ENCODE measurements around the gene PRRC2A.

PRRC2A gene

GRCh38 chr6:31663126-31663960 is 42.8 kb downstream of the PRRC2A start:
- peak overlapping the region; percentile 96 for H3K27ac ChIP-seq (ENCODE audit: low read depth, low read length, severe bottlenecking)
- H3K4me3 ChIP-seq (ENCODE audit: extremely low read depth, insufficient read depth, low read length, poor library complexity, severe bottlenecking): peak overlapping the region; percentile 79
- H3K36me3 ChIP-seq (ENCODE audit: control insufficient read depth, insufficient read depth, low read length): peaks cover 50% of the 10 kb centered on the region
- H3K9me3 ChIP-seq (ENCODE audit: control insufficient read depth, low read length): no peaks in the 10 kb centered on the region
- WGBS, 2 experiments (ENCODE audit: insufficient coverage in 2 of 2): 63 to 82% methylated on average over 4 to 5 of the region's 9 CpGs
- peaks cover 33% of the 10 kb centered on the region for H3K4me1 ChIP-seq (ENCODE audit: control insufficient read depth, insufficient read depth, low read length, poor library complexity, severe bottlenecking)

DNA sequence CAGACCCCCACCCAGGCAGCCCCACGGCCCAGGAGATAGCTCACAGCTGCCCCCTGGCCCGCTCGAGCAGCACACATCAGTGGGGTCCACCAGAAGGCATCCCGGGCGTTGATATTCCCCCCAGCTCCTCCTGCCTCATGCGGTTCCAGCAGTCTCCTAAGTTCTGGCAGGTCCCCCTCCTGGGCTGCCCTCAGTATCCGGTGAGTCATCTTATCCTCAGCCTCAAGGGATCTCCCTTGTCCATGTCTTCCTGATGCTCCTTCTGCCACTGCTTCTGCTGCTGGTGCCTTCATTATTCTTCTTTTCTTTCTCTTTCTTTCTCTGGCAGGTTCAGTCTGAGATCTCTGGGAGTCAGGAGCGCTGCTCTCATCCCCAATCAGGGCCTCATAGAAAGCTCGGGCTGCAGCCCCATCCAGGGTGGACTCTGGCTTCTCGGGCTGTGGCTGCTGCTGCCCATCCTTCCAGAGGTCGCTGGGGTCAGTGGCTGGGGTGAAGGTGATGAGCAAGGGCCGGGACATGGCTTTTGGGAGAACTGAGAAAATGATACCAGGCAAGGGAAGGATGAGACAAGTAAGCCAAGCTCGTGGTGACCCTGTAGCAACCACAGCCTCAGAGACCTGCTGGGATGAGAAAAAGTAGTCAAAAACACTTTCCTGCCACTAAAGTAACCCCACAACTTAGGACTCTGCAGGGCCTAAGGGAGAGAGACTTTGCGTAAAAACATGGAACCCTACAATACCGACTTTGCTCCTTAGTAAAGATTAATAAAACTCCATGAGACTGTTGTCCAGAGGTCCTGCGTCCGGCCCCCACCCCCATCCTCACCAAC is 43.7 kb downstream of the PRRC2A start:
- peak overlapping the region; percentile 96 for H3K27ac ChIP-seq (ENCODE audit: low read depth, low read length, severe bottlenecking)
- H3K9me3 ChIP-seq (ENCODE audit: control insufficient read depth, low read length): no peaks in the 10 kb centered on the region
- H3K36me3 ChIP-seq (ENCODE audit: control insufficient read depth, insufficient read depth, low read length): peaks cover 50% of the 10 kb centered on the region
- H3K4me3 ChIP-seq (ENCODE audit: extremely low read depth, insufficient read depth, low read length, poor library complexity, severe bottlenecking): peak overlapping the region; percentile 79
- H3K4me1 ChIP-seq (ENCODE audit: control insufficient read depth, insufficient read depth, low read length, poor library complexity, severe bottlenecking): peaks cover 26% of the 10 kb centered on the region
- WGBS, 2 experiments (ENCODE audit: insufficient coverage in 2 of 2): 27 to 38% methylated on average over 10 to 13 of the region's 17 CpGs

- peak within 1 kb of the TSS; percentile 96 for H3K27ac ChIP-seq (ENCODE audit: low read depth, low read length, severe bottlenecking)
- peak within 1 kb of the TSS; percentile 79 for H3K4me3 ChIP-seq (ENCODE audit: extremely low read depth, insufficient read depth, low read length, poor library complexity, severe bottlenecking)
- peaks cover 20% of the 10 kb centered on the region for H3K4me1 ChIP-seq (ENCODE audit: control insufficient read depth, insufficient read depth, low read length, poor library complexity, severe bottlenecking)
- H3K9me3 ChIP-seq (ENCODE audit: control insufficient read depth, low read length): no peaks in the 10 kb centered on the region
- WGBS, 2 experiments (ENCODE audit: insufficient coverage in 2 of 2): 0% methylated on average over 23 to 32 of the region's 39 CpGs
- peaks cover 56% of the 10 kb centered on the region for H3K36me3 ChIP-seq (ENCODE audit: control insufficient read depth, insufficient read depth, low read length)
Observed at GRCh38 chr6:31664790-31665500, 44.4 kb downstream of the PRRC2A start, which contains the start of gene GPANK1. Gene GPANK1 (minus strand): TSS chr6:31664997. CDS start chr6:31664478, 519 bp downstream.

GRCh38 chr6:31665501-31666336 is 45.2 kb downstream of the PRRC2A start, which contains the start of gene CSNK2B:
Gene CSNK2B (plus strand): TSS chr6:31666080. CDS start chr6:31666832, 752 bp downstream.
- H3K36me3 ChIP-seq (ENCODE audit: control insufficient read depth, insufficient read depth, low read length): peaks cover 63% of the 10 kb centered on the region
- 0 to 1% methylated on average over 39 to 53 of the region's 63 CpGs for WGBS, 2 experiments (ENCODE audit: insufficient coverage in 2 of 2)

DNA sequence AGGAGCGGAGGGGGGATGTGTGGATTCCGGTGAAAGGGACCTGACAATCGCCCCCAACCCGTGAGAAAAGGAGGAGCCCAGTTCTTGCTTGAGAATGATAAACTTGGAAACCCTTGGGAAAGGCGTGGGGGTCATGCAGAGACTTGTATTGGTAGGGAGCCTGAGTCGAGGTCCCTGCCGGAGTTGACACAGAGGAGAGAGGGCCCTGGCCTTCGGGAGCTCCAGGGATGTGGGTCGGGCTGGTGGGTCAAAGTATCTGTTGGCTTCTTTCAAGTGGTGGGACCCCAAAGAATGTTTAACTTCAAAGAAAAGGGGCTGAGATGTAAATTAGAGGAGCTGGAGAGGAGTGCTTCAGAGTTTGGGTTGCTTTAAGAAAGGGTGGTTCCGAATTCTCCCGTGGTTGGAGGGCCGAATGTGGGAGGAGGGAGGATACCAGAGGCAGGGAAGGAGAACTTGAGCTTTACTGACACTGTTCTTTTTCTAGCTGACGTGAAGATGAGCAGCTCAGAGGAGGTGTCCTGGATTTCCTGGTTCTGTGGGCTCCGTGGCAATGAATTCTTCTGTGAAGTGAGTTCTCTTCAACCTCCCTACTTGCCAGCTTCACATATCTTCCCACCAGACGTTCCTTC is 45.9 kb downstream of the PRRC2A start:
- 12 to 15% methylated on average over 13 to 14 of the region's 15 CpGs for WGBS, 2 experiments (ENCODE audit: insufficient coverage in 2 of 2)

More at GRCh38 chr6:31665501-31666336, 45.2 kb downstream of the PRRC2A start, which contains the start of gene CSNK2B:
- no peaks in the 10 kb centered on the region for H3K9me3 ChIP-seq (ENCODE audit: control insufficient read depth, low read length)
- H3K27ac ChIP-seq (ENCODE audit: low read depth, low read length, severe bottlenecking): peak within 1 kb of the TSS; percentile 96
- peak within 1 kb of the TSS; percentile 79 for H3K4me3 ChIP-seq (ENCODE audit: extremely low read depth, insufficient read depth, low read length, poor library complexity, severe bottlenecking)
- peaks cover 19% of the 10 kb centered on the region for H3K4me1 ChIP-seq (ENCODE audit: control insufficient read depth, insufficient read depth, low read length, poor library complexity, severe bottlenecking)

DNA sequence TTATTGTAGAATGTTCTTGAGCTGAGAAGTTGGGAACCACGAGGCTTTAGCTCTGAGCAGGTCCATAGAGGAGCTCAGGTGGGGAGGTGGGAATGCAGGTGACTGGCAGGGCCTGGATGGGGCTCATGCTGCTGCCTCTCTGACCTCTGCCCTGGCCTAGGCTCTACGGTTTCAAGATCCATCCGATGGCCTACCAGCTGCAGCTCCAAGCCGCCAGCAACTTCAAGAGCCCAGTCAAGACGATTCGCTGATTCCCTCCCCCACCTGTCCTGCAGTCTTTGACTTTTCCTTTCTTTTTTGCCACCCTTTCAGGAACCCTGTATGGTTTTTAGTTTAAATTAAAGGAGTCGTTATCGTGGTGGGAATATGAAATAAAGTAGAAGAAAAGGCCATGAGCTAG is 49.2 kb downstream of the PRRC2A start, which contains the start of gene LY6G5B:
LY6G5B (plus strand) TSS at position 301 of the 400 bp plus-strand sequence. CDS start 975 bp downstream, outside the sequence.
- 90 to 100% methylated on average over 2 to 6 of the region's 8 CpGs for WGBS, 2 experiments (ENCODE audit: insufficient coverage in 2 of 2)
- Histone ChIP-seq H3K9me3 (ENCODE audit: control insufficient read depth, low read length) (no peaks in the 10 kb centered on the region), H3K4me1 (ENCODE audit: control insufficient read depth, insufficient read depth, low read length, poor library complexity, severe bottlenecking) (peaks cover 4% of the 10 kb centered on the region), H3K36me3 (ENCODE audit: control insufficient read depth, insufficient read depth, low read length) (peaks cover 68% of the 10 kb centered on the region), H3K27ac (ENCODE audit: low read depth, low read length, severe bottlenecking) (no peak within 1 kb of the TSS), H3K4me3 (ENCODE audit: extremely low read depth, insufficient read depth, low read length, poor library complexity, severe bottlenecking) (no peak within 1 kb of the TSS)

More for the DNA sequence above, 45.9 kb downstream of the PRRC2A start:
- Histone ChIP-seq H3K4me3 (ENCODE audit: extremely low read depth, insufficient read depth, low read length, poor library complexity, severe bottlenecking) (peak overlapping the region; percentile 79), H3K36me3 (ENCODE audit: control insufficient read depth, insufficient read depth, low read length) (peaks cover 67% of the 10 kb centered on the region), H3K27ac (ENCODE audit: low read depth, low read length, severe bottlenecking) (peak overlapping the region; percentile 62), H3K4me1 (ENCODE audit: control insufficient read depth, insufficient read depth, low read length, poor library complexity, severe bottlenecking) (peaks cover 19% of the 10 kb centered on the region), H3K9me3 (ENCODE audit: control insufficient read depth, low read length) (no peaks in the 10 kb centered on the region)

DNA sequence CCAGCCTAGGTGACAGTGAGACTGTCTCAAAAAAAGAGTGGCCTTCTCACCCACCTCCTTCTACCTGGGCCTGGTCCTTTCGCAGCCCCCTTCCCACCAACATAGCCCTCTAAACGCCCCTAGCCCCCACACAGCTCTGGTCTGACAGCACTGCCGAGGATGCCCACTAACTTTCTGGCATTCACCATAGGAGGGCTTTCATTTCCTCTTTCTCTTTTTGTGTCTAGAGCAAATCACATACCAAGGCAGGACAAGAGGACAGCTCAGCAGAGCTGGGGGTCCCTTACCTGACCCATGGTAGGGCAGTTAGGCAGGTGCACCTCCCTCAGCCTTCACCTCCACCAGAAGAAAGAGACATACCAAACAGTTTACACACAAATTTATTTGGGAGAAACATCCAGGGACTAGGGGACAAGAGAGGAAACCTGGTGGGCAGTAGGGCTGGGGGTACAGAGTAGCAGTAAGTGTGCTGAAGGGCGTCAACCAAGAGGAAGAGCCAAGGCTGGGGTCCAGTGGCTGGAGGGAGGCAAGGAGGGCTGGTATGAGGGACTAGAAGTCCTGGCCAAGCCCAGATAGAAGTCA is 55.9 kb downstream of the PRRC2A start:
- peaks cover 26% of the 10 kb centered on the region for H3K36me3 ChIP-seq (ENCODE audit: control insufficient read depth, insufficient read depth, low read length)
- WGBS, 2 experiments (ENCODE audit: insufficient coverage in 2 of 2): 83 to 100% methylated on average over 2 to 4 of the region's 4 CpGs
- H3K27ac ChIP-seq (ENCODE audit: low read depth, low read length, severe bottlenecking): no peak overlapping the region
- no peaks in the 10 kb centered on the region for H3K9me3 ChIP-seq (ENCODE audit: control insufficient read depth, low read length)
- peaks cover 5% of the 10 kb centered on the region for H3K4me1 ChIP-seq (ENCODE audit: control insufficient read depth, insufficient read depth, low read length, poor library complexity, severe bottlenecking)
- H3K4me3 ChIP-seq (ENCODE audit: extremely low read depth, insufficient read depth, low read length, poor library complexity, severe bottlenecking): no peak overlapping the region

GRCh38 chr6:31676904-31677303 is 56.4 kb downstream of the PRRC2A start:
- Histone ChIP-seq H3K4me3 (ENCODE audit: extremely low read depth, insufficient read depth, low read length, poor library complexity, severe bottlenecking) (no peak overlapping the region), H3K36me3 (ENCODE audit: control insufficient read depth, insufficient read depth, low read length) (peaks cover 21% of the 10 kb centered on the region)
- WGBS, 2 experiments (ENCODE audit: insufficient coverage in 2 of 2): 88 to 100% methylated on average over 2 to 4 of the region's 6 CpGs

GRCh38 chr6:31677955-31678354 is 57.4 kb downstream of the PRRC2A start:
- Histone ChIP-seq H3K4me3 (ENCODE audit: extremely low read depth, insufficient read depth, low read length, poor library complexity, severe bottlenecking) (no peak overlapping the region), H3K4me1 (ENCODE audit: control insufficient read depth, insufficient read depth, low read length, poor library complexity, severe bottlenecking) (peaks cover 9% of the 10 kb centered on the region), H3K27ac (ENCODE audit: low read depth, low read length, severe bottlenecking) (no peak overlapping the region), H3K36me3 (ENCODE audit: control insufficient read depth, insufficient read depth, low read length) (peaks cover 12% of the 10 kb centered on the region), H3K9me3 (ENCODE audit: control insufficient read depth, low read length) (no peaks in the 10 kb centered on the region)
- WGBS, 2 experiments (ENCODE audit: insufficient coverage in 2 of 2): 81 to 88% methylated on average over 7 to 8 of the region's 8 CpGs

More at GRCh38 chr6:31676904-31677303, 56.4 kb downstream of the PRRC2A start:
- H3K9me3 ChIP-seq (ENCODE audit: control insufficient read depth, low read length): no peaks in the 10 kb centered on the region
- peaks cover 5% of the 10 kb centered on the region for H3K4me1 ChIP-seq (ENCODE audit: control insufficient read depth, insufficient read depth, low read length, poor library complexity, severe bottlenecking)
- no peak overlapping the region for H3K27ac ChIP-seq (ENCODE audit: low read depth, low read length, severe bottlenecking)
